ENCODE measurements around the gene CDK17. TPM values are rescaled to one million over a fixed set of nuclear protein-coding genes. Genes with fewer than 3 reads are reported as not detected.

Gene CDK17
- total RNA-seq, 2 experiments from 2014 or later = 51.7 to 60.6 TPM

DNA sequence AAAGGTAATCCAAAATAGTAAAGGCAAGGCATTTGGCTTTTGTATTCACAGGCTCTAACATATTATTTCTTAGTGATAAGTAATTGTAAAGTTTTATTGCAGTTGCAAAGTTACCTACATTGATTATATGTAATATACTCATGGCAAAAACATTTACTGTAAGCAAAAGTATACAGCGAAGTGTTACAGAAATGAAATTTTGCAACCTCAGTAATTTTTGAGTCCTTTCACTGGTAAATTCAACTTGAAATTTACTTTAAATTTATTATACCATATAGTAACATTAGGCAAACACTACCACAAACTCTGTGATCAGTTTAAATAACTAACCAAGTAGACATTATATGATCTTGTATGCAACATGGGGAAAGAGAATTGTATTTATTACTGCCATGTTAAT is 89.0 kb downstream of the CDK17 start:
- POLR2A ChIA-PET = no interaction called here
- ATAC-seq (ENCODE audit: low read depth) = no peak
- no peak for DNase-seq
- H3K27ac Mint-ChIP-seq = no peak overlapping the region
- H3K27me3 Mint-ChIP-seq = no peaks in the 10 kb centered on the region
- H3K9me3 Mint-ChIP-seq = no peaks in the 10 kb centered on the region
- H3K36me3 Mint-ChIP-seq = peaks cover 17% of the 10 kb centered on the region
- H3K4me3 Mint-ChIP-seq = no peak overlapping the region
- peaks cover 11% of the 10 kb centered on the region for H3K4me1 Mint-ChIP-seq

DNA sequence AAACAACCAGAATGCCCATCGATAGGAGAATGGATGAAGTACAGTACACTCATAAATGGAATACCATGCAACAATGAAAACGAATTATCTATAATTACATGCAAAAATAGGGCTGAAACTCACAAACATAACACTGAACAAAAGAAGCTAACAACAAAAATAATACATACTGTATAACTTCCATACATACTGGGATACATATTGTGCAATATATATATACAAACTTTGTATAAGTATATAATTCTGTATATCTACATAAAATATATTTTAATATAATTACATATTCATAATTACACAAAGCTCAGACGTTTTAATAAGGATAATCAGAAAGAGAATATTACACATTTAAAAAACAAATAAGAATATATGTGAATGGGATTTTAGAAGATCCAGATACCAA is 90.2 kb downstream of the CDK17 start:
- peaks cover 11% of the 10 kb centered on the region for H3K4me1 Mint-ChIP-seq
- H3K4me3 Mint-ChIP-seq = no peak overlapping the region
- ATAC-seq (ENCODE audit: low read depth) (no peak), DNase-seq (no peak)
- H3K36me3 Mint-ChIP-seq = peaks cover 21% of the 10 kb centered on the region
- no peaks in the 10 kb centered on the region for H3K9me3 Mint-ChIP-seq
- no peaks in the 10 kb centered on the region for H3K27me3 Mint-ChIP-seq
- H3K27ac Mint-ChIP-seq = no peak overlapping the region
- POLR2A ChIA-PET = no interaction called here

DNA sequence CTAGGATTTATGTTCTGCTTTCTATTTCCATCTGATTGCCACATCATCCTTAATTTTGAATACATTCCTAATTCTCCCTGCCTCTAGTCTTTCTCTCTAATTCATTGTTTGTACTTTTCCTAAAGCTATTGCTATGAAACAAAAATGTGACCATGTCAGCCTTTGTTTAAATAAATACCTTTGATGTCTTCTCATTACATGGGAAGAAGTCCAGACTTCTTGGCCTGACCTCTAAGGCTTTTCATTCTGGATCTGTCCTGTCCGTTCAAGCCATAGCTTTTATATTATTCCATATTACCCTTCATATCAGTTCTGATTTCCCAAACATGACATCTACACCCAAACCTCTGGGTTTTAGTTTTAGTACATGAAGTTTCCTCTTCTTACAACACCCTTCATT is 91.4 kb downstream of the CDK17 start:
- ATAC-seq (ENCODE audit: low read depth) = no peak
- POLR2A ChIA-PET = no interaction called here
- Mint-ChIP-seq H3K27ac (no peak overlapping the region), H3K36me3 (peaks cover 21% of the 10 kb centered on the region), H3K4me3 (no peak overlapping the region), H3K9me3 (no peaks in the 10 kb centered on the region), H3K4me1 (peaks cover 12% of the 10 kb centered on the region), H3K27me3 (no peaks in the 10 kb centered on the region)
- no peak for DNase-seq

DNA sequence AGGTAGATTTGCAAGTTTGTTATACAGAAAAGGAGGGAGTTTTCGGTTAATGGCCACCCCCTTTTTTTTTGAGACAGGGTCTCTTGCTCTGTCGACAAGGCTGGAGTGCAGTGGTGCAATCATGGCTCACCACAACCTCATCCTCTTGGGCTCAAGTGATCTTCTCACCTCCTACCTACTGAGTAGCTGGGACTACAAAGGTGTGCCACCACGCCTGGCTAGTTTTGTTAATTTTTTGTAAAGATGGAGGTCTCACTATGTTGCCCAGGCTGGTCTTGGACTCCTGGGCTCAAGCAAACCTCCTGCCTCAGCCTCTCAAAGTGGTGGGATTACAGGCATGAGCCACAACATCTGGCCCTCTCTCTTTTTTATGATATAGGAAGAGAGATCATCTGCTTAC is 94.6 kb downstream of the CDK17 start:
- Mint-ChIP-seq H3K27me3 (no peaks in the 10 kb centered on the region), H3K36me3 (peaks cover 19% of the 10 kb centered on the region), H3K27ac (no peak overlapping the region), H3K9me3 (no peaks in the 10 kb centered on the region), H3K4me1 (peaks cover 13% of the 10 kb centered on the region), H3K4me3 (peak overlapping the region; percentile 11)
- POLR2A ChIA-PET = no interaction called here
- no peak for ATAC-seq (ENCODE audit: low read depth)
- no peak for DNase-seq

DNA sequence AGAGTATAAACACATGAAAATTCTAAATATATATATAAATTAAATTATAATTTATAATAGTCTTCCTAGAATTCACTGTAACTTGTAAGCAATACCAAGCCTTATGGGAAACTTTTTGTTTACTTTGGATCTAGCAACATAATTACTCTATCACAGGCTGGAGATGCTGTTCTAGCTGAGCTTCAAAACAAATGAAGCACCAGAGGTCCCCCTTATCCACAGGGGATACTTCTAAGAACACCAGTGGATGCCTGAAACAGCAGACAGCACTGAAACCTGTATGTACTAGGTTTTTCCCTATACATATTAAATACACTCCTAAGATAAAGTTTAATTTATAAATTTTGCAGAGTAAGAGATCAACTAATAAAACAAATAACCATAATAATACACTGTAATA is 96.6 kb downstream of the CDK17 start:
- Mint-ChIP-seq H3K4me1 (peaks cover 11% of the 10 kb centered on the region), H3K27me3 (no peaks in the 10 kb centered on the region), H3K4me3 (no peak overlapping the region), H3K27ac (no peak overlapping the region), H3K36me3 (peaks cover 21% of the 10 kb centered on the region), H3K9me3 (no peaks in the 10 kb centered on the region)
- no peak for ATAC-seq (ENCODE audit: low read depth)
- POLR2A ChIA-PET = interaction anchor here (0.8 kb wide), 1 partner anchor 32 kb away, joined by 4 read pairs; no protein-coding TSS in a partner anchor
- DNase-seq = no peak

DNA sequence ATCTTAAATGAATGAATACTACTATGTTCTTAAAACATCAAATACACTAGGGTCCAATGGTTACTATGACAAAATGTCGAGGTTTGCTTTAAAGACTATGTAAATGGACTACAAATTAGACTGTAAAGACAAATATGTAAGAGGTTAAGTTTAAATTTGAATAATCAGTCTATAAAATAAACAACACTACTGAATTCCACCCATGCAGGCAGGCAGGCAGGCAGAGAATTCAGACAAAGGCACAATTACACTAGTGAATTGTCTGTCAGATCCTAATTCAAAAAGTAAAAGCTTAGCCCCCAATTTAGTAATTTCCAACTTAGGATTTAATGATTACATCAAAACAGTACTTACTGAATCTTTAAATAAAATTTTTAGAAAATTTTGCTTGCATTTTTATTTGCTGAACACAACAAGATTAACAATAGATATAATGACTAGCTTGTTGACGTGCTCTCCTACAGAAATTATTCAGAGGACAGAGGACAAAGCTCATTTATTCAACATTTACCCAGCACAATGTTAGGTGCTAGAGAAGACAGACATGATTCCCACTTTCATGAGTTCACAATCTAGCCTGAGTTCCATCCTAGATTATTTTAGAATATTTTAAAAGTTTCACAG is 97.4 kb downstream of the CDK17 start:
- Mint-ChIP-seq H3K27me3 (no peaks in the 10 kb centered on the region), H3K4me1 (peaks cover 11% of the 10 kb centered on the region), H3K9me3 (no peaks in the 10 kb centered on the region), H3K36me3 (peaks cover 21% of the 10 kb centered on the region), H3K27ac (no peak overlapping the region), H3K4me3 (no peak overlapping the region)
- POLR2A ChIA-PET = interaction anchor here (0.8 kb wide), 1 partner anchor 32 kb away, joined by 4 read pairs; no protein-coding TSS in a partner anchor
- no peak for DNase-seq
- ATAC-seq (ENCODE audit: low read depth) = no peak

DNA sequence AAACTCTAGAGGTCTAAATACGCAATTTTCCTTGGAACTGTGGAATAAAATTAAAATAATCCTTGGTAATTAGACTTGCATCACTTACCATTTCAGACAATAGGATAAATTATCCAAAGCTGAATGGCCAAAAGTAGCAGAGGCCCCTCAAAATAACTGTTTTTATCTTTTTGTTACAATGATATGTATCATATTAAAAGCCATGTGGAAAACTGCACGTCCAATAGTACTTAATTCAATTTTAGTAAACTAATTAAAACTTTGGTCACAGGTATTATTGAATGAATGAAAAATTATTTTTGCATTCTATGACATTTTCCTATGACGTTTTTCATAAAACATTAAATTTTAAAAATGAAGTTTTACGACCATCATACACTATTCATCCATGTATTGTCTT is 98.5 kb downstream of the CDK17 start:
- Mint-ChIP-seq H3K4me3 (no peak overlapping the region), H3K9me3 (no peaks in the 10 kb centered on the region), H3K36me3 (peaks cover 17% of the 10 kb centered on the region), H3K27me3 (no peaks in the 10 kb centered on the region), H3K27ac (no peak overlapping the region), H3K4me1 (peaks cover 7% of the 10 kb centered on the region)
- ATAC-seq (ENCODE audit: low read depth) (no peak), DNase-seq (no peak)
- POLR2A ChIA-PET = no interaction called here

DNA sequence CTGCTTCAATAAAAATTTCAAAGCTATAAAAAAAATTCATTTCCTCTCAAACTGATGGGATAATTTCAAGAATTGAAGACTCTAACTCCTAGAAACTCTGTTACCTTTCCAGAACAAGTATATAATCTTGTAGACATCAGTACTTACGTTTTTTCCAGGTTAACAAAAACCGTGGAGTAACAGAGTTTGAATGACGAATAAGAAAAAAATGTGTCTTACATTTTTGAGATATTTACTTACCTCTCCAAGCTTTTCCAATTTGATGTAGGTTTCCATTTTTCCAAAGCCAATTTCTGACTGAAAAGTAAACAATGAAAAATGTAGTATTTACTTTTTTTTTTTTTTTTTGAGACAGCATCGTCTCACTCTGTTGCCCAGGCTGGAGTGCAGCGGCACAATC is 100.2 kb downstream of the CDK17 start:
- peaks cover 6% of the 10 kb centered on the region for H3K4me1 Mint-ChIP-seq
- H3K27ac Mint-ChIP-seq = no peak overlapping the region
- no peaks in the 10 kb centered on the region for H3K27me3 Mint-ChIP-seq
- DNase-seq (no peak), ATAC-seq (ENCODE audit: low read depth) (no peak)
- POLR2A ChIA-PET = no interaction called here
- H3K4me3 Mint-ChIP-seq = no peak overlapping the region
- H3K9me3 Mint-ChIP-seq = no peaks in the 10 kb centered on the region
- peaks cover 11% of the 10 kb centered on the region for H3K36me3 Mint-ChIP-seq

DNA sequence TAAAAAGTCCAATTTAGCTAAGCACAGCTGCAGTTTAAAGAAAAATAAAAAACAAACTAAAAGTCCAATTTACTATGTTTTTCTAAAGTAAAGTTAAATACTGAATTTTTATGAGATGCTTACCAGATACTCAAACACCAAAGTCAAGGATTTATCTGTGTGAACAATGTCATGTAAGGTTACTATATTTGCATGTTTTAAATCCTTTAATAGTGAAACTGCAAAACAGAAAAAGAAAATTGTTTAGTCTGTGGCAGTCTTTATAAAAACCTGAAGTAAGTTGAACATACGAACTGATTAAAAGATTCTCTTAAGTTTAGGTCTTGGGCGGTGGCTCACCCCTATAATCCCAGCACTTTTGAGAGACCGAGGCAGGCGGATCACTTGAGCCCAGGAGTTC is 102.7 kb downstream of the CDK17 start:
- H3K4me1 Mint-ChIP-seq = peaks cover 6% of the 10 kb centered on the region
- no peak overlapping the region for H3K4me3 Mint-ChIP-seq
- POLR2A ChIA-PET = no interaction called here
- peaks cover 26% of the 10 kb centered on the region for H3K36me3 Mint-ChIP-seq
- H3K27me3 Mint-ChIP-seq = no peaks in the 10 kb centered on the region
- ATAC-seq (ENCODE audit: low read depth) (no peak), DNase-seq (no peak)
- no peaks in the 10 kb centered on the region for H3K9me3 Mint-ChIP-seq
- no peak overlapping the region for H3K27ac Mint-ChIP-seq

DNA sequence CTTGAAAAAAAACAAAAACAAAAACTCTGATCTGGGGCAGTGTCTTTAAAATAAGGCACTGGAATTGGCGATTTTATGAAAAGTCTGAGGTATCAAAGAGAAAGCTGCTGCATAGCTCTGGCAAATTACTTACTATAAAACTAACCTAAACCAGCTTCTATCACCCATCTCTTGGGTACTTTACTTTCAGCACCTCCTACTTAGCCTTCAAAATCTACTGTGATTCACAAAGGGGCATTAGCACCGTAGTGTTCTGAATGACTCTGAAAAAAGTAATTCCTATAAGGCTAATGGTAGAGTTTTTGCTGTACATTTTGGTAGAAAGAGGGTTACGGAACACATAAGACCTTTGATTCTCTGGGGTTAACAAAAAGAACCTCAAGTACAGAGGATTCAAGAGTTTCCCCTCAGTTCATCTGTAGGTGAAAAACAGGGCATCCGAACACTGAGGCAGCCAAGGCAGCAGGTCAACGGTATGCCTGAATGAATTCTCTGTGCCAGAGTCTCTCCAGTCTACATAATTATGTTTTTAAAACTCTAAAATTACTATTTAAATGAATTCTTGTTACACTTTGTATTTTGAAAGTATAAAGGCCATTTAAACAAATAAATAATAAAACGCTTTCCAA is 104.6 kb downstream of the CDK17 start:
- no peak for ATAC-seq (ENCODE audit: low read depth)

DNA sequence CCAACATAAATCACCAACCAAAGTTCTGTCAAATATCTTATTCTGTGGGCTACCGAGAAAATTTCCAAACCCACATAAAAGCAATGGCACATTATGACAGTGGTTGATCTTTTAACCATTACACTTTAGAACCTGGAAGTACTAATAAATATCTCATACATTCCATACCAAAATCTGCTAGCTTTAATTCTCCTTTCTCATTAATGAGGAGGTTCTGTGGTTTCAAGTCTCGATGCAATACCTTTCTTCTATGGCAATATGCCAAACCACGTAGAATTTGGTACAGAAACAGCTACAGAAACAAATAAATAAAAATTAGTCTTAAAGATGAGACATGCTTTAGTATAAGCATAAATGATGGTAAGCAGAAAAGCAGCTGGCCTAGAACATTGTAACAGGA is 105.4 kb downstream of the CDK17 start:
- POLR2A ChIA-PET = interaction anchor here (2.0 kb wide), 1 partner anchor 105 kb away, joined by 6 read pairs; the partner anchor contains the start of gene CDK17
- Mint-ChIP-seq H3K9me3 (no peaks in the 10 kb centered on the region), H3K27me3 (no peaks in the 10 kb centered on the region), H3K27ac (no peak overlapping the region), H3K4me1 (peaks cover 6% of the 10 kb centered on the region), H3K4me3 (no peak overlapping the region), H3K36me3 (peaks cover 24% of the 10 kb centered on the region)
- ATAC-seq (ENCODE audit: low read depth) (no peak), DNase-seq (no peak)

More for the DNA sequence above, 104.6 kb downstream of the CDK17 start:
- POLR2A ChIA-PET = interaction anchor here (0.7 to 2.0 kb wide), 2 partner anchors 35 to 104 kb away, joined by 4 to 6 read pairs; partner anchors contain the start of gene CDK17
- H3K36me3 Mint-ChIP-seq = peaks cover 26% of the 10 kb centered on the region
- DNase-seq = no peak
- no peak overlapping the region for H3K4me3 Mint-ChIP-seq
- H3K27me3 Mint-ChIP-seq = no peaks in the 10 kb centered on the region
- H3K4me1 Mint-ChIP-seq = peaks cover 6% of the 10 kb centered on the region
- peak overlapping the region; percentile 2 for H3K27ac Mint-ChIP-seq
- H3K9me3 Mint-ChIP-seq = no peaks in the 10 kb centered on the region

DNA sequence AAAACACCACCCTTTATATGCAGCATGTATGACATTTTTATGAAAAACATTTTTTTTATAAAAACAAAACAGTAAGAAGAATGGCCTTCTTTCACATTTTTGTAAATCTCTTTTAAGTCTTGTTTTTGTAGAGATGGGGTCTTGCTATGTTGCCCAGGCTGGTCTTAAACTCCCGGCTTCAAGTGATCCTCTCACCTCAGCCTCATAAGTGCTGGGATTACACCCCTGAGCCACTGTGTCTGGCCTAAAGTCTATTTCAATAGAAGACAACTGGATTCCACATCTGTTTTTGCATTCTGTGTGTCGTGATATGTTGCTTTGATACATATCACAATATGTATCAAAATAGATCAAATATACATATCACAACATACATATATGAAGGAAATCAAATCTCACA is 107.1 kb downstream of the CDK17 start:
- no peak overlapping the region for H3K4me3 Mint-ChIP-seq
- no peaks in the 10 kb centered on the region for H3K27me3 Mint-ChIP-seq
- H3K36me3 Mint-ChIP-seq = peaks cover 27% of the 10 kb centered on the region
- POLR2A ChIA-PET = no interaction called here
- H3K9me3 Mint-ChIP-seq = no peaks in the 10 kb centered on the region
- H3K4me1 Mint-ChIP-seq = peaks cover 8% of the 10 kb centered on the region
- no peak for ATAC-seq (ENCODE audit: low read depth)
- no peak overlapping the region for H3K27ac Mint-ChIP-seq
- DNase-seq = no peak

DNA sequence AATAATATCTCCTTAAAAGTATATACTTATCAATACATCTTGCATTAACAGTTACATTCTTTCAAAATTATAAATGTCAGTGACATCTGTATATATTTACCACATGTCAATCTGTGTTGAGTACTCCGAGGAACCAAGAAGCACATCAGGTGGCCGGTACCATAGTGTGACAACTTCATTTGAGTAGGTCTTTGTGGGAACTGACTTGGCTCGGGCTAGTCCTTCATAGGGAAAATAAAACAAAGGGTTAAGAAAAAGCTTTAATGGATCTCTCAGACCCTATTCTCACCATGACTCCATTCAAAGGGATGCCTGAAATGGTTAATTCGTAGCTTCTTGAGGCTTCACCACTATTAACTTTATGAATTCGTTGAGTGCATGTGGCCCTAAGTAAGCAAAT is 111.2 kb downstream of the CDK17 start:
- no peaks in the 10 kb centered on the region for H3K9me3 Mint-ChIP-seq
- H3K27ac Mint-ChIP-seq = no peak overlapping the region
- no peaks in the 10 kb centered on the region for H3K27me3 Mint-ChIP-seq
- H3K36me3 Mint-ChIP-seq = peaks cover 39% of the 10 kb centered on the region
- no peak overlapping the region for H3K4me3 Mint-ChIP-seq
- no peak for DNase-seq
- H3K4me1 Mint-ChIP-seq = peaks cover 7% of the 10 kb centered on the region
- no peak for ATAC-seq (ENCODE audit: low read depth)
- POLR2A ChIA-PET = no interaction called here

DNA sequence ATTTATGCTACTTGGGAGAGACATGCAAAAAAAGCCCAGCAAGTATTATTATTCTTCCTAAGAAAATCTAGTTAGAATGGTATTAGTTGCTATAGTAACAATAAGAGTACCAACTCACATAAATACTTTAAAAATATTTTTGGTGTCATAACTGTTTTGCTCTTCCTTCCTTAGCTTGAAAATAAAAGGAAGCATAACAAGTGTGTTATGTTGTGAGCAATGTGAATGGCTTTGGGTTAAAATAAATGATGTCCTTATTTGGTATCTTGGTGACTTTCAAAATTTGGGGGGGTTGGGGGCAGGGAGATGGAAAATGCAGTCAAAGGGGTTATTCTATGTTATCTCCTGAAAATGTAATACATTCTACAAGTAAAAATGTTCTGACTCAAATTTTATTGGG is 115.1 kb downstream of the CDK17 start:
- ATAC-seq (ENCODE audit: low read depth) = no peak
- Mint-ChIP-seq H3K27ac (no peak overlapping the region), H3K9me3 (no peaks in the 10 kb centered on the region), H3K4me1 (peaks cover 7% of the 10 kb centered on the region), H3K4me3 (no peak overlapping the region), H3K27me3 (no peaks in the 10 kb centered on the region), H3K36me3 (peaks cover 38% of the 10 kb centered on the region)
- DNase-seq = no peak
- POLR2A ChIA-PET = interaction anchor here (0.7 kb wide), 1 partner anchor 9 kb away, joined by 3 read pairs; no protein-coding TSS in a partner anchor
